ENCODE data around the gene INPP4B.

DNA sequence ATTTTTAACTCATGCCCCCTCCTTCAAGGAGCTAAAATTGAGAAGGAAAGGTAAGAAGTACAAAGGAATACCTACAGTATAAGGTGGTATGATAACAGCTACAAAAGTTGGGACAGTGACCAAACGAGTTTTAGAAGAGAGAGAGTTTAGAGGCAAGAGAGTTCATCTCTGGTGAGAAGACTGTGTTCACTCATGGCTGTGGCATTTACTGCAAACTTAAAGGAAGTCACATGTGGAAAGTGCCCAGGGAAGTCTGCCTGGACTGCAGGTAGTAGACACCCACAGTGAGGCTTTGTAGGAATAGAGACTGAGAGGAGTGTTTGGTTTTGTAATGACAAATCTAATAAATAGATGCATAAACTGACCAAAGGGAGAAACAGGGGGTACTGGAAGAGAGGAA, 716.2 kb downstream of the INPP4B start:
- TF ChIP-seq, protein P1, sequence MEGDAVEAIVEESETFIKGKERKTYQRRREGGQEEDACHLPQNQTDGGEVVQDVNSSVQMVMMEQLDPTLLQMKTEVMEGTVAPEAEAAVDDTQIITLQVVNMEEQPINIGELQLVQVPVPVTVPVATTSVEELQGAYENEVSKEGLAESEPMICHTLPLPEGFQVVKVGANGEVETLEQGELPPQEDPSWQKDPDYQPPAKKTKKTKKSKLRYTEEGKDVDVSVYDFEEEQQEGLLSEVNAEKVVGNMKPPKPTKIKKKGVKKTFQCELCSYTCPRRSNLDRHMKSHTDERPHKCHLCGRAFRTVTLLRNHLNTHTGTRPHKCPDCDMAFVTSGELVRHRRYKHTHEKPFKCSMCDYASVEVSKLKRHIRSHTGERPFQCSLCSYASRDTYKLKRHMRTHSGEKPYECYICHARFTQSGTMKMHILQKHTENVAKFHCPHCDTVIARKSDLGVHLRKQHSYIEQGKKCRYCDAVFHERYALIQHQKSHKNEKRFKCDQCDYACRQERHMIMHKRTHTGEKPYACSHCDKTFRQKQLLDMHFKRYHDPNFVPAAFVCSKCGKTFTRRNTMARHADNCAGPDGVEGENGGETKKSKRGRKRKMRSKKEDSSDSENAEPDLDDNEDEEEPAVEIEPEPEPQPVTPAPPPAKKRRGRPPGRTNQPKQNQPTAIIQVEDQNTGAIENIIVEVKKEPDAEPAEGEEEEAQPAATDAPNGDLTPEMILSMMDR (conservative IDR thresholded peaks at IDR 0.05; ENCODE audit: low read depth, low read length) = no peak
- TF ChIP-seq CEBPB (IDR thresholded peaks at IDR 0.05; ENCODE audit: low read depth, low read length) (no peak), POLR2A (IDR thresholded peaks at IDR 0.05; ENCODE audit: low read depth, low read length) (no peak), MAZ (IDR thresholded peaks at IDR 0.05; ENCODE audit: borderline replicate concordance, low read depth, low read length) (no peak), MXI1 (IDR thresholded peaks at IDR 0.05; ENCODE audit: borderline replicate concordance, low read depth, low read length) (no peak), RAD21 (IDR thresholded peaks at IDR 0.05; ENCODE audit: low read length) (no peak), SMC3 (IDR thresholded peaks at IDR 0.05; ENCODE audit: low read depth, low read length) (no peak), NFE2L2 (IDR thresholded peaks at IDR 0.05; ENCODE audit: low read depth, low read length) (no peak), RCOR1 (IDR thresholded peaks at IDR 0.05; ENCODE audit: insufficient replicate concordance, low read length) (no peak), RFX5 (IDR thresholded peaks at IDR 0.05; ENCODE audit: low read depth, low read length) (no peak), CHD1 (IDR thresholded peaks at IDR 0.05; ENCODE audit: low read depth, low read length) (no peak), BHLHE40 (IDR thresholded peaks at IDR 0.05; ENCODE audit: low read depth, low read length) (no peak), FOS (IDR thresholded peaks at IDR 0.05; ENCODE audit: low read depth, low read length) (no peak)
- TF ChIP-seq, protein P2, sequence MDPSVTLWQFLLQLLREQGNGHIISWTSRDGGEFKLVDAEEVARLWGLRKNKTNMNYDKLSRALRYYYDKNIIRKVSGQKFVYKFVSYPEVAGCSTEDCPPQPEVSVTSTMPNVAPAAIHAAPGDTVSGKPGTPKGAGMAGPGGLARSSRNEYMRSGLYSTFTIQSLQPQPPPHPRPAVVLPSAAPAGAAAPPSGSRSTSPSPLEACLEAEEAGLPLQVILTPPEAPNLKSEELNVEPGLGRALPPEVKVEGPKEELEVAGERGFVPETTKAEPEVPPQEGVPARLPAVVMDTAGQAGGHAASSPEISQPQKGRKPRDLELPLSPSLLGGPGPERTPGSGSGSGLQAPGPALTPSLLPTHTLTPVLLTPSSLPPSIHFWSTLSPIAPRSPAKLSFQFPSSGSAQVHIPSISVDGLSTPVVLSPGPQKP (IDR thresholded peaks at IDR 0.05; ENCODE audit: borderline replicate concordance, low read depth, low read length) = no peak
